ENCODE measurements around the gene CDH22.

CDH22 gene

GRCh38 chr20:46257887-46258286 lies 50.4 kb downstream of the CDH22 start:
- TF ChIP-seq, protein P1, sequence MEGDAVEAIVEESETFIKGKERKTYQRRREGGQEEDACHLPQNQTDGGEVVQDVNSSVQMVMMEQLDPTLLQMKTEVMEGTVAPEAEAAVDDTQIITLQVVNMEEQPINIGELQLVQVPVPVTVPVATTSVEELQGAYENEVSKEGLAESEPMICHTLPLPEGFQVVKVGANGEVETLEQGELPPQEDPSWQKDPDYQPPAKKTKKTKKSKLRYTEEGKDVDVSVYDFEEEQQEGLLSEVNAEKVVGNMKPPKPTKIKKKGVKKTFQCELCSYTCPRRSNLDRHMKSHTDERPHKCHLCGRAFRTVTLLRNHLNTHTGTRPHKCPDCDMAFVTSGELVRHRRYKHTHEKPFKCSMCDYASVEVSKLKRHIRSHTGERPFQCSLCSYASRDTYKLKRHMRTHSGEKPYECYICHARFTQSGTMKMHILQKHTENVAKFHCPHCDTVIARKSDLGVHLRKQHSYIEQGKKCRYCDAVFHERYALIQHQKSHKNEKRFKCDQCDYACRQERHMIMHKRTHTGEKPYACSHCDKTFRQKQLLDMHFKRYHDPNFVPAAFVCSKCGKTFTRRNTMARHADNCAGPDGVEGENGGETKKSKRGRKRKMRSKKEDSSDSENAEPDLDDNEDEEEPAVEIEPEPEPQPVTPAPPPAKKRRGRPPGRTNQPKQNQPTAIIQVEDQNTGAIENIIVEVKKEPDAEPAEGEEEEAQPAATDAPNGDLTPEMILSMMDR (IDR thresholded peaks at IDR 0.05; ENCODE audit: poor library complexity, severe bottlenecking) = no peak
- no peaks in the 10 kb centered on the region for H3K9me3 ChIP-seq (ENCODE audit: severe bottlenecking)

DNA sequence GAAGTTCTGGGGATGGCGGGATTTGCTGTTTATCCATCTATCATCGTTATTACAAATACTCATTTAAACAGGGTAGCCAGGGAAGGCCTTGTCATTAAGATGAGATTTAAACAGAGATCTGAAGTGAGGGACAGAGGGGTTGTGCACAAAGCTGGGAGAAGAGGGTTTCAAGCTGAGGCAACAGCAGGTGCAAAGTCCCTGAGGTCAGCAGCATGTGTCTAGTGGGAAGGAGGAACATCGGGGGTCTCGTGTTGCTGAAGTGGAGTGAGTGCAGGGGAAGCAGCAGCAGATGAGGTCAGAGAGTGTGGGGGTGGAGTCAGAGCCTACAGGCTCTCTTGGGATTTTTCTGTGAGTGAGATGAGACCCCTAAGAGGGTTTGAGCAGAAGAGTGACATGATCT lies 52.0 kb downstream of the CDH22 start:
- Histone ChIP-seq H3K9me3 (ENCODE audit: severe bottlenecking) (no peaks in the 10 kb centered on the region), H3K36me3 (ENCODE audit: low read depth) (no peaks in the 10 kb centered on the region), H3K4me3 (ENCODE audit: severe bottlenecking) (no peak overlapping the region), H3K27me3 (ENCODE audit: insufficient read depth, poor library complexity, severe bottlenecking) (no peaks in the 10 kb centered on the region), H3K4me1 (ENCODE audit: insufficient read depth, poor library complexity, severe bottlenecking) (peaks cover 11% of the 10 kb centered on the region), H3K27ac (ENCODE audit: poor library complexity, severe bottlenecking) (peak overlapping the region; percentile 48)
- no peak for ATAC-seq (ENCODE audit: low read depth)
- no peak for DNase-seq (ENCODE audit: low spot score)
- TF ChIP-seq, protein P1 (IDR thresholded peaks at IDR 0.05; ENCODE audit: poor library complexity, severe bottlenecking) = no peak

More at GRCh38 chr20:46257887-46258286, 50.4 kb downstream of the CDH22 start:
- no peak overlapping the region for H3K27ac ChIP-seq (ENCODE audit: poor library complexity, severe bottlenecking)
- no peak for ATAC-seq (ENCODE audit: low read depth)
- H3K27me3 ChIP-seq (ENCODE audit: insufficient read depth, poor library complexity, severe bottlenecking) = no peaks in the 10 kb centered on the region
- DNase-seq (ENCODE audit: low spot score) = no peak
- no peaks in the 10 kb centered on the region for H3K36me3 ChIP-seq (ENCODE audit: low read depth)
- H3K4me3 ChIP-seq (ENCODE audit: severe bottlenecking) = no peak overlapping the region
- H3K4me1 ChIP-seq (ENCODE audit: insufficient read depth, poor library complexity, severe bottlenecking) = peaks cover 11% of the 10 kb centered on the region

DNA sequence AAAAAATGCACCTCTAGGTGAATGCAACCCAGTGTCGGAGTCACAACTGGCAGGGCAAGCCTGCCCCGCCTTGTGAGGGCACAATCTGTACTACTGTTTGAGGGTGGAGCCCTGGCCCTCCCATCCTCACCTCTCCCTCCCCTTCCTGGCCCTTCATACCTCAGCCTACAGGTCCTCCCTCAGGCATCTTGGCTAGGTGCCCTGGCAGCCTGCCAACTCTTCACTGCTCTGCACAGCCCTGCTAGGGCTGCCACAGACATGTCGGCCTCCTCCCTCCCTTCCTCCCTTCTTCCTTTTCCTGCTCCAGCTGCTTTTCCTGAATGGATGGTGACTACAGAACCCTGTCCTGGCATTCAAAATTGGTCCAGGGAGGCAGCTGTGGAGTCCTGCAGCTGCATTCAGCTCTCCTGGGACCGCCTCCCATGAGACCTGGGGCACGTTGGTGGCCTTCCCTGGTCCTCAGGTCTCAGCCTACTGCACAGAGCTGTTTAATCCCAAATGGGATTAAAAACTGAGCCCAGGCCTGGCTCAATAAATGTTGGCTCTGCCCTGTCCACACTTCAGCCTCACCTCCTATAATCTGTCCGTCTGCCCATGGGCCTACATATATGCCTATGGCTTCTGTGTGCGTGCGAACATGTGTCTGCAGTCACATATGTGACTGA lies 52.7 kb downstream of the CDH22 start:
- Histone ChIP-seq H3K27ac (ENCODE audit: poor library complexity, severe bottlenecking) (peak overlapping the region; percentile 48), H3K9me3 (ENCODE audit: severe bottlenecking) (no peaks in the 10 kb centered on the region), H3K27me3 (ENCODE audit: insufficient read depth, poor library complexity, severe bottlenecking) (no peaks in the 10 kb centered on the region), H3K4me1 (ENCODE audit: insufficient read depth, poor library complexity, severe bottlenecking) (peaks cover 11% of the 10 kb centered on the region), H3K4me3 (ENCODE audit: severe bottlenecking) (no peak overlapping the region), H3K36me3 (ENCODE audit: low read depth) (no peaks in the 10 kb centered on the region)
- TF ChIP-seq, protein P1 (IDR thresholded peaks at IDR 0.05; ENCODE audit: poor library complexity, severe bottlenecking) = peak; percentile 26
- DNase-seq (ENCODE audit: low spot score) = peak; percentile 99
- ATAC-seq (ENCODE audit: low read depth) = peak; percentile 96

GRCh38 chr20:46253391-46253790 lies 54.9 kb downstream of the CDH22 start:
- ATAC-seq (ENCODE audit: low read depth) (no peak), DNase-seq (ENCODE audit: low spot score) (no peak)
- TF ChIP-seq, protein P1 (IDR thresholded peaks at IDR 0.05; ENCODE audit: poor library complexity, severe bottlenecking) = peak; percentile 33
- Histone ChIP-seq H3K36me3 (ENCODE audit: low read depth) (no peaks in the 10 kb centered on the region), H3K4me3 (ENCODE audit: severe bottlenecking) (no peak overlapping the region), H3K27me3 (ENCODE audit: insufficient read depth, poor library complexity, severe bottlenecking) (no peaks in the 10 kb centered on the region), H3K4me1 (ENCODE audit: insufficient read depth, poor library complexity, severe bottlenecking) (peaks cover 11% of the 10 kb centered on the region), H3K27ac (ENCODE audit: poor library complexity, severe bottlenecking) (no peak overlapping the region), H3K9me3 (ENCODE audit: severe bottlenecking) (no peaks in the 10 kb centered on the region)

GRCh38 chr20:46252352-46253091 lies 55.8 kb downstream of the CDH22 start:
- H3K9me3 ChIP-seq (ENCODE audit: severe bottlenecking) = no peaks in the 10 kb centered on the region
- DNase-seq (ENCODE audit: low spot score) (no peak), ATAC-seq (ENCODE audit: low read depth) (no peak)
- H3K27ac ChIP-seq (ENCODE audit: poor library complexity, severe bottlenecking) = no peak overlapping the region
- H3K27me3 ChIP-seq (ENCODE audit: insufficient read depth, poor library complexity, severe bottlenecking) = no peaks in the 10 kb centered on the region
- H3K4me1 ChIP-seq (ENCODE audit: insufficient read depth, poor library complexity, severe bottlenecking) = peaks cover 11% of the 10 kb centered on the region
- TF ChIP-seq, protein P1 (IDR thresholded peaks at IDR 0.05; ENCODE audit: poor library complexity, severe bottlenecking) = no peak
- no peak overlapping the region for H3K4me3 ChIP-seq (ENCODE audit: severe bottlenecking)
- H3K36me3 ChIP-seq (ENCODE audit: low read depth) = no peaks in the 10 kb centered on the region
